Loucy (cell line): Measurements from ENCODE around the gene IGFALS.

Experiments used
- H2AFZ ChIP-seq: fragments of 200-600 bp; sonication (generic); 2 replicates; pipeline ENCODE4 v1.6.0; 2016; ENCODE audit warnings: antibody characterized with exemption, mild to moderate bottlenecking, low read length, moderate library complexity
- H3F3A ChIP-seq: fragments of 200-600 bp; 2 replicates; pipeline ENCODE4 v1.6.0; 2016; ENCODE audit warnings: antibody characterized with exemption, low read depth, mild to moderate bottlenecking
- H3K27me3 ChIP-seq: fragments of 200-600 bp; sonication (generic); 2 replicates; pipeline ENCODE4 v1.6.1; 2014; ENCODE audit warnings: low read length, mild to moderate bottlenecking; ENCODE audit not compliant: insufficient read depth, poor library complexity, severe bottlenecking
- H3K36me3 ChIP-seq: fragments of 200-600 bp; sonication (generic); 2 replicates; pipeline ENCODE4 v1.6.1; 2016; ENCODE audit warnings: low read length; ENCODE audit not compliant: insufficient read depth
- H3K4me1 ChIP-seq: fragments of 200-600 bp; sonication (generic); 2 replicates; pipeline ENCODE4 v1.5.1; 2014; ENCODE audit warnings: low read length, mild to moderate bottlenecking; ENCODE audit not compliant: insufficient read depth, poor library complexity, severe bottlenecking
- H3K4me2 ChIP-seq: fragments of 200-600 bp; sonication (generic); 2 replicates; pipeline ENCODE4 v1.6.0; 2014; ENCODE audit warnings: antibody characterized with exemption, low read length, low read depth, mild to moderate bottlenecking; ENCODE audit not compliant: poor library complexity, severe bottlenecking
- H3K4me3 ChIP-seq: fragments of 200-600 bp; sonication (generic); 2 replicates; pipeline ENCODE4 v1.5.1; 2014; ENCODE audit warnings: low read length, mild to moderate bottlenecking, mixed read lengths; ENCODE audit not compliant: poor library complexity, severe bottlenecking
- H3K79me2 ChIP-seq: fragments of 200-600 bp; sonication (generic); 2 replicates; pipeline ENCODE4 v1.6.1; 2014; ENCODE audit warnings: low read length; ENCODE audit not compliant: insufficient read depth
- H3K9ac ChIP-seq: fragments of 200-600 bp; sonication (generic); 2 replicates; pipeline ENCODE4 v1.6.0; 2014; ENCODE audit warnings: mild to moderate bottlenecking, low read depth, low read length, moderate library complexity; ENCODE audit not compliant: poor library complexity, severe bottlenecking
- H3K9me2 ChIP-seq: fragments of 200-600 bp; sonication (generic); replicated peaks from 2 replicates; pipeline ENCODE4 v1.6.1; 2016; ENCODE audit warnings: low read depth, low read length, mixed read lengths
- H3K9me3 ChIP-seq: fragments of 200-600 bp; sonication (generic); 2 replicates; pipeline ENCODE4 v1.6.1; 2014; ENCODE audit warnings: mild to moderate bottlenecking, antibody characterized with exemption, low read length, low read depth; ENCODE audit not compliant: insufficient read depth
- H4K20me1 ChIP-seq: fragments of 200-600 bp; sonication (generic); 2 replicates; pipeline ENCODE4 v1.6.0; 2014; ENCODE audit warnings: antibody characterized with exemption, low read length, mild to moderate bottlenecking; ENCODE audit not compliant: insufficient read depth, poor library complexity, severe bottlenecking
- EZH2phosphoT487 ChIP-seq: fragments of 200-600 bp; IDR thresholded peaks from 2 replicates; pipeline ENCODE4 v1.6.1; 2018; ENCODE audit warnings: antibody characterized with exemption, mild to moderate bottlenecking, moderate library complexity, borderline replicate concordance
- TF ChIP-seq, protein P1 (sequence below): fragments of 200-600 bp; sonication (generic); conservative IDR thresholded peaks from 2 replicates; pipeline ENCODE4 v1.5.1; 2014; ENCODE audit warnings: mild to moderate bottlenecking, antibody characterized with exemption, low read length

The IGFALS gene

DNA sequence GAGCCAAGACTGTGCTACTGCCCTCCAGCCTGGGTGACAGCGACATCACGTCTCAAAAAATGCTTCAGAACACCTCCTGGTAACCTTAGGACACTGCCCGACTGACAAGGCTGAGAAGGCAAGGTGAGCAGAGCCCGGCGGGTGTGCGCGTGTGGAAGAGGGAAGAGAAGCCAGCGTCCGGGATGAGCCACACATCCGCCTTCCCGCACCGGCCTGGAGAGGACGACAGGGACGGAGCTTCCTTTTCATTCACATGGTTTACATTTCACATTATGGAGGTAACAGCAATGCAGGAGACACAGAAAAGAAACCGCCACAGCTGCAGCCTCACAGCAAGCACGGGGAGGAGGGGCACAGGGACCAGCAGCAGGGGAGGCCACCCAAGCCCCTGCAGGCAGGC lies 16.6 kb upstream of the IGFALS start:
- H3K27me3 ChIP-seq = no peaks in the 10 kb centered on the region
- no peaks in the 10 kb centered on the region for H3K9me2 ChIP-seq
- no peaks in the 10 kb centered on the region for H4K20me1 ChIP-seq
- H3K4me1 ChIP-seq = no peaks in the 10 kb centered on the region
- H3K9me3 ChIP-seq = no peaks in the 10 kb centered on the region
- H3K4me2 ChIP-seq = no peak overlapping the region
- H3K4me3 ChIP-seq = no peak overlapping the region
- TF ChIP-seq, protein P1, sequence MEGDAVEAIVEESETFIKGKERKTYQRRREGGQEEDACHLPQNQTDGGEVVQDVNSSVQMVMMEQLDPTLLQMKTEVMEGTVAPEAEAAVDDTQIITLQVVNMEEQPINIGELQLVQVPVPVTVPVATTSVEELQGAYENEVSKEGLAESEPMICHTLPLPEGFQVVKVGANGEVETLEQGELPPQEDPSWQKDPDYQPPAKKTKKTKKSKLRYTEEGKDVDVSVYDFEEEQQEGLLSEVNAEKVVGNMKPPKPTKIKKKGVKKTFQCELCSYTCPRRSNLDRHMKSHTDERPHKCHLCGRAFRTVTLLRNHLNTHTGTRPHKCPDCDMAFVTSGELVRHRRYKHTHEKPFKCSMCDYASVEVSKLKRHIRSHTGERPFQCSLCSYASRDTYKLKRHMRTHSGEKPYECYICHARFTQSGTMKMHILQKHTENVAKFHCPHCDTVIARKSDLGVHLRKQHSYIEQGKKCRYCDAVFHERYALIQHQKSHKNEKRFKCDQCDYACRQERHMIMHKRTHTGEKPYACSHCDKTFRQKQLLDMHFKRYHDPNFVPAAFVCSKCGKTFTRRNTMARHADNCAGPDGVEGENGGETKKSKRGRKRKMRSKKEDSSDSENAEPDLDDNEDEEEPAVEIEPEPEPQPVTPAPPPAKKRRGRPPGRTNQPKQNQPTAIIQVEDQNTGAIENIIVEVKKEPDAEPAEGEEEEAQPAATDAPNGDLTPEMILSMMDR = no peak
- TF ChIP-seq EZH2phosphoT487 = no peak
- no peaks in the 10 kb centered on the region for H3F3A ChIP-seq
- no peaks in the 10 kb centered on the region for H3K79me2 ChIP-seq
- H3K36me3 ChIP-seq = no peaks in the 10 kb centered on the region
- H2AFZ ChIP-seq = no peak overlapping the region
- H3K9ac ChIP-seq = no peak overlapping the region

DNA sequence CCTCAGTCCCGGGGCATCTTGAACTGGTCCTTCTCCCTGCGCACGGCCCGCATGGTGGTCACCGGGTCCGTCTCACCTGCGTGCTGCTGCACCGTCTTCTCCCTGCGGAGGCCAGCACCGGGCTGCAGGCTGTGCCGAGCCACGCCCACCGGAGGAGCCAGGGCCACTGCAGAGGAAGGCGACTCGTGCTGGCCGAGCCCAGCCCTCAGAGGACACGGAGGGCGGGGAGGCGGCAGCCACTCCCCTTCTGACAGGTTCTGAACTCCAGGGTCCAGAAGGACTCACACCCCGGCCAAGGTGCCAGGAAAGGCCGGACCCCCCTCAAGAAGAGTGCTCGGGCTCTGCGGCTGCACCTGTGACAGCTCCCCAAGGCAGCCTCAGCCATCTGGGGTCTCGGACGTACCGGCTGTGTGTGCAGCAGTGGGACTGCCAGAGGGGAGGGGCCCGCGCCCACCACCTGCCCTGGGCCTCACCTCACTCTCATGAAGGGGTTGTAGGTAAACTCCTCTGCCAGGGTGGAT lies 15.8 kb upstream of the IGFALS start:
- no peaks in the 10 kb centered on the region for H3K4me1 ChIP-seq
- H3K4me3 ChIP-seq = no peak overlapping the region
- H3K27me3 ChIP-seq = no peaks in the 10 kb centered on the region
- no peaks in the 10 kb centered on the region for H3K36me3 ChIP-seq
- H2AFZ ChIP-seq = no peak overlapping the region
- H3K4me2 ChIP-seq = no peak overlapping the region
- TF ChIP-seq EZH2phosphoT487 = no peak
- TF ChIP-seq, protein P1 = no peak
- no peaks in the 10 kb centered on the region for H3K9me3 ChIP-seq
- no peak overlapping the region for H3K9ac ChIP-seq
- H3K9me2 ChIP-seq = no peaks in the 10 kb centered on the region
- H3F3A ChIP-seq = no peaks in the 10 kb centered on the region
- no peaks in the 10 kb centered on the region for H3K79me2 ChIP-seq
- no peaks in the 10 kb centered on the region for H4K20me1 ChIP-seq

DNA sequence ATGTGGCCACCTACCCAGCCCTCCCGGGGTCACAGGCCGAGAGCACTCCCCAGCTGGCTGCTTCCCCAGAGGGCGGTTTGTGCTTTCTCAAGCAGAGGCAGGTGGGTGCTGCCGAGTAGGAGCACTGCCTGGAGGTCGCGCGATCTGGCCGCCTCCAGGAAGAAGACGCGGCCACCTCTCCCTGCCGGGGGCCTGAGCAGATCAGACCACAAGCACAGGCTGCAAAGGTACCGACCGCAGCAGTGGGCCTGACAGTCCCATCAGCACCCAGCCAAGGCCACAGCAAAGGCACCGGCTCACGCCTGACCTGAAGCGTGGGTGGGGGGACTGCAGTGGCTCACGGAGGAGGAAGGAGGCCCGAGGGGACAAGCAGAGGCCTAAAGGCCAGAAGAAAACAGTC lies 15.2 kb upstream of the IGFALS start:
- no peaks in the 10 kb centered on the region for H3K9me3 ChIP-seq
- no peak overlapping the region for H2AFZ ChIP-seq
- no peak overlapping the region for H3K4me2 ChIP-seq
- no peaks in the 10 kb centered on the region for H3F3A ChIP-seq
- H3K79me2 ChIP-seq = no peaks in the 10 kb centered on the region
- no peaks in the 10 kb centered on the region for H3K4me1 ChIP-seq
- H3K9me2 ChIP-seq = no peaks in the 10 kb centered on the region
- no peaks in the 10 kb centered on the region for H3K27me3 ChIP-seq
- H3K9ac ChIP-seq = no peak overlapping the region
- no peak overlapping the region for H3K4me3 ChIP-seq
- H3K36me3 ChIP-seq = no peaks in the 10 kb centered on the region
- TF ChIP-seq EZH2phosphoT487 = no peak
- TF ChIP-seq, protein P1 = no peak
- no peaks in the 10 kb centered on the region for H4K20me1 ChIP-seq
